ENCODE data around the gene BICC1. TPM values are rescaled to one million over a fixed set of nuclear protein-coding genes. Genes with fewer than 3 reads are reported as not detected.

BICC1 gene
- total and polyA plus RNA-seq, 2 of the 4 experiments (the other 2 are of a cell fraction): 5.7 to 42.5 TPM

GRCh38 chr10:58675321-58675720 is 162.6 kb downstream of the BICC1 start:
- H3K14ac ChIP-seq (replicated peaks; ENCODE audit: low read depth, low read length): no peak overlapping the region
- BruUV-seq (replicated peaks): no TSS peak
- no peak overlapping the region for H3K4me2 ChIP-seq (ENCODE audit: low read depth, low read length)
- no peak overlapping the region for H2BK15ac ChIP-seq (ENCODE audit: low read depth, low read length)
- ATAC-seq (ENCODE audit: low read depth) (no peak), DNase-seq (no peak)
- H2AK9ac ChIP-seq (replicated peaks; ENCODE audit: low read depth, low read length, poor library complexity): no peak overlapping the region
- no peak overlapping the region for H2AFZ ChIP-seq (replicated peaks; ENCODE audit: low read length, poor library complexity)
- ChIA-PET POLR2A (ENCODE audit: unreplicated experiment) (no interaction called here), CTCF (no interaction called here)
- in situ Hi-C loops (cut with MboI; ENCODE audit: low sequenced_read_pairs): no loop called here
- no peak overlapping the region for H3K18ac ChIP-seq (ENCODE audit: low read depth, low read length)
- H4K20me1 ChIP-seq (ENCODE audit: insufficient read depth, low read length): no peaks in the 10 kb centered on the region
- no CpG with 5 or more reads among the region's 2 CpGs for WGBS, 2 experiments (ENCODE audit: extremely low coverage in 2 of 2, insufficient read length in 1 of 2)
- H3K27me3 ChIP-seq (ENCODE audit: control insufficient read depth, insufficient read depth, low read length): no peaks in the 10 kb centered on the region
- no peak overlapping the region for H2BK20ac ChIP-seq (ENCODE audit: low read depth, low read length)
- intact Hi-C loops (cut with micrococcal nuclease): no loop called here
- no peak overlapping the region for H2BK120ac ChIP-seq (ENCODE audit: low read depth, low read length)
- H3K4ac ChIP-seq (ENCODE audit: low read depth, low read length): no peak overlapping the region
- H3K9me3 ChIP-seq (ENCODE audit: control insufficient read depth, insufficient read depth, low read length): no peaks in the 10 kb centered on the region
- 0 out of 2 replicates have a peak, but pooled peaks cover 1% of the 10 kb centered on the region for H3K36me3 ChIP-seq (ENCODE audit: control insufficient read depth, insufficient read depth, low read length)
- no peak overlapping the region for H2AK5ac ChIP-seq (ENCODE audit: low read depth, low read length)
- dilution Hi-C loops (cut with HindIII; ENCODE audit: low sequenced_read_pairs, unreplicated experiment): no loop called here
- H3K4me1 ChIP-seq (ENCODE audit: control insufficient read depth, insufficient read depth, low read length): peaks cover 10% of the 10 kb centered on the region
- H3K56ac ChIP-seq (ENCODE audit: extremely low read depth, insufficient read depth, low read length): no peak overlapping the region
- no peak overlapping the region for H3K27ac ChIP-seq (ENCODE audit: insufficient read depth, low read length)
- no peak overlapping the region for H4K5ac ChIP-seq (ENCODE audit: low read depth, low read length)
- no peak overlapping the region for H2BK5ac ChIP-seq (ENCODE audit: low read depth, low read length, poor library complexity, severe bottlenecking)
- H3K79me1 ChIP-seq (ENCODE audit: low read depth in 1 of 2, low read length in 2 of 2): peaks cover 19 to 20% of the 10 kb centered on the region in 2 experiments
- H3K9ac ChIP-seq (ENCODE audit: low read depth, low read length): no peak overlapping the region
- H3K9me1 ChIP-seq (ENCODE audit: insufficient read depth, low read length): no peaks in the 10 kb centered on the region
- no peak for TF ChIP-seq FOS (IDR thresholded peaks at IDR 0.05; ENCODE audit: low read depth, low read length)
- TF ChIP-seq CTCF (conservative IDR thresholded peaks at IDR 0.05; ENCODE audit: low read depth, low read length): no peak
- no peak for TF ChIP-seq NFE2L2 (IDR thresholded peaks at IDR 0.05; ENCODE audit: low read depth, low read length)
- no peak for TF ChIP-seq RFX5 (IDR thresholded peaks at IDR 0.05; ENCODE audit: low read depth, low read length)
- TF ChIP-seq CHD1 (IDR thresholded peaks at IDR 0.05; ENCODE audit: low read depth, low read length): no peak
- no peak for TF ChIP-seq MAZ (IDR thresholded peaks at IDR 0.05; ENCODE audit: borderline replicate concordance, low read depth, low read length)
- no peak for TF ChIP-seq SMC3 (IDR thresholded peaks at IDR 0.05; ENCODE audit: low read depth, low read length)
- no peak for TF ChIP-seq MAFK (IDR thresholded peaks at IDR 0.05; ENCODE audit: low read depth, low read length)
- TF ChIP-seq POLR2A (IDR thresholded peaks at IDR 0.05; ENCODE audit: low read depth, low read length): no peak
- TF ChIP-seq BHLHE40 (IDR thresholded peaks at IDR 0.05; ENCODE audit: low read depth, low read length): no peak
- no peak for TF ChIP-seq MXI1 (IDR thresholded peaks at IDR 0.05; ENCODE audit: borderline replicate concordance, low read depth, low read length)
- TF ChIP-seq RCOR1 (IDR thresholded peaks at IDR 0.05; ENCODE audit: insufficient replicate concordance, low read length): no peak
- no peak for TF ChIP-seq RAD21 (IDR thresholded peaks at IDR 0.05; ENCODE audit: low read length)
- TF ChIP-seq USF2 (IDR thresholded peaks at IDR 0.05; ENCODE audit: low read depth, low read length): no peak
- TF ChIP-seq ELK1 (IDR thresholded peaks at IDR 0.05; ENCODE audit: borderline replicate concordance, low read depth, low read length): no peak
- no peak for TF ChIP-seq CEBPB (IDR thresholded peaks at IDR 0.05; ENCODE audit: low read depth, low read length)
- no peak overlapping the region for H3K4me3 ChIP-seq (ENCODE audit: insufficient read depth, low read depth, low read length)
- no peak overlapping the region for H3K23ac ChIP-seq (ENCODE audit: low read depth, low read length)
- H4K8ac ChIP-seq (ENCODE audit: low read depth in 2 of 2, low read length in 2 of 2): no peak overlapping the region
- H4K91ac ChIP-seq (ENCODE audit: insufficient read depth, low read depth, low read length): no peak overlapping the region

All from IMR-90 (cell line).